Naive thymus-derived CD8-positive, alpha-beta T cell (primary cell): Measurements from ENCODE around the gene PTPA. TPM values are rescaled to one million over a fixed set of nuclear protein-coding genes. Genes with fewer than 3 reads are reported as not detected.
"Not testable (repeated sequence)": the region's sequence is repeated elsewhere in the genome, so short reads cannot be mapped to it uniquely, and the experiment has no call there.

Source experiments
- ATAC-seq, 2 donors: fragments of 150-1000 bp; cut with Tn5 transposase in 1 of 2; sonication (Bioruptor Pico), chemical (Tn5 transposase) in 1 of 2; 1 replicate in 1 of 2; 2 replicates in 1 of 2; pipeline ENCODE4 v1.10.0; 2021; ENCODE audit warnings: mild to moderate bottlenecking in 2 of 2, moderate library complexity in 2 of 2
- POLR2A ChIA-PET: fragments of 350-600 bp; sonication (Branson Sonifier 250); formaldehyde crosslinking; loops from one replicate; lab custom pipeline; 2021; ENCODE audit warnings: antibody characterized with exemption; lab: Charles Lee
- DNase-seq, 10 donors: peaks; one replicate each; pipeline versions ENCODE4 v3.0.0 to v3.0.0-alpha.2; 2020 to 2022
- H3K27ac Mint-ChIP-seq, 10 donors: one replicate each; pipeline ENCODE4 v1.8.0; 2020 to 2022; ENCODE audit warnings: mild to moderate bottlenecking in 10 of 10, mixed read lengths in 10 of 10, moderate library complexity in 4 of 10, inconsistent platforms in 1 of 10
- H3K27me3 Mint-ChIP-seq, 5 donors: one replicate each; pipeline ENCODE4 v1.8.0; 2021 to 2022; ENCODE audit warnings: mixed read lengths in 5 of 5
- H3K36me3 Mint-ChIP-seq, 3 donors: one replicate each; pipeline ENCODE4 v1.8.0; 2020 to 2022; ENCODE audit warnings: mixed read lengths in 3 of 3, mild to moderate bottlenecking in 2 of 3, inconsistent platforms in 1 of 3
- H3K4me1 Mint-ChIP-seq, 4 donors: one replicate each; pipeline ENCODE4 v1.8.0; 2021 to 2022; ENCODE audit warnings: mixed read lengths in 4 of 4
- H3K4me3 Mint-ChIP-seq, 10 donors: one replicate each; pipeline ENCODE4 v1.8.0; 2020 to 2022; ENCODE audit warnings: mild to moderate bottlenecking in 10 of 10, mixed read lengths in 10 of 10, moderate library complexity in 6 of 10, inconsistent platforms in 1 of 10
- H3K9me3 Mint-ChIP-seq, 9 donors: one replicate each; pipeline ENCODE4 v1.8.0; 2020 to 2022; ENCODE audit warnings: mixed read lengths in 9 of 9, mild to moderate bottlenecking in 3 of 9, inconsistent platforms in 1 of 9, moderate library complexity in 1 of 9
- polyA plus RNA-seq, 3 donors: library from polyadenylated mRNA; unstranded; fragments of 300-500 nt; fragmentation: Illumina TruSeq; gene quantifications; one replicate each; pipeline ENCODE4 v1.2.3, GENCODE V29; 2021
- total RNA-seq, 8 experiments: library from RNA in 2 of 8; stranded (reverse) in 2 of 8; gene quantifications; one replicate each; pipeline ENCODE4 v1.2.3 and lab custom pipeline; 2021 to 2026

PTPA gene
- total and polyA plus RNA-seq, 5 experiments from 2014 or later: 13.7 to 60.6 (median 15.5) TPM

- Mint-ChIP-seq H3K36me3 (peaks cover 0 to 2% (median 2%) of the 10 kb centered on the region in 3 donors), H3K27me3 (no peaks in the 10 kb centered on the region), H3K4me1 (peaks cover 0 to 5% (median under 1%) of the 10 kb centered on the region in 4 donors), H3K27ac (peak overlapping the region in 2 of 10 donors; percentile 15 to 57), H3K9me3 (no peaks in the 10 kb centered on the region), H3K4me3 (no peak overlapping the region)
- no peak for ATAC-seq
- no peak for DNase-seq
- POLR2A ChIA-PET: interaction anchor here (0.6 kb wide), 1 partner anchor 23 kb away, joined by 3 read pairs; the partner anchor contains the start of gene DOLPP1
Observed at GRCh38 chr9:129103595-129103965, 7.6 kb upstream of the PTPA start.

GRCh38 chr9:129104051-129104450 is 7.2 kb upstream of the PTPA start:
- ATAC-seq (no peak), DNase-seq (no peak)
- no peaks in the 10 kb centered on the region for H3K27me3 Mint-ChIP-seq
- peaks cover 0 to 10% (median 3%) of the 10 kb centered on the region in 4 donors for H3K4me1 Mint-ChIP-seq
- no peak overlapping the region for H3K4me3 Mint-ChIP-seq
- no peaks in the 10 kb centered on the region for H3K9me3 Mint-ChIP-seq
- peak overlapping the region in 1 of 10 donors; percentile 57 for H3K27ac Mint-ChIP-seq
- POLR2A ChIA-PET: interaction anchor here (0.7 to 1.5 kb wide), 2 partner anchors 9 to 22 kb away, joined by 3 read pairs; no protein-coding TSS in a partner anchor
- H3K36me3 Mint-ChIP-seq: peaks cover 0 to 2% (median 2%) of the 10 kb centered on the region in 3 donors

- POLR2A ChIA-PET: no interaction called here
- Mint-ChIP-seq H3K9me3 (no peaks in the 10 kb centered on the region), H3K4me3 (no peak overlapping the region), H3K27ac (peak overlapping the region in 1 of 10 donors; percentile 14), H3K36me3 (peaks cover 0 to 2% (median 0%) of the 10 kb centered on the region in 3 donors), H3K27me3 (no peaks in the 10 kb centered on the region), H3K4me1 (peaks cover 7 to 18% (median 11%) of the 10 kb centered on the region in 4 donors)
- ATAC-seq: no peak
- DNase-seq: no peak
Observed at GRCh38 chr9:129105857-129106694, 5.1 kb upstream of the PTPA start.

GRCh38 chr9:129107651-129108050 is 3.6 kb upstream of the PTPA start:
- peaks cover 0 to 2% (median 0%) of the 10 kb centered on the region in 3 donors for H3K36me3 Mint-ChIP-seq
- H3K4me3 Mint-ChIP-seq: peak overlapping the region in 1 of 10 donors; percentile 26

GRCh38 chr9:129108083-129108804 is 3.0 kb upstream of the PTPA start:
- no peak for ATAC-seq
- H3K4me3 Mint-ChIP-seq: peak overlapping the region in 8 of 10 donors; percentile 48 to 97 (median 74)
- peaks cover 0 to 2% (median 0%) of the 10 kb centered on the region in 3 donors for H3K36me3 Mint-ChIP-seq
- no peaks in the 10 kb centered on the region for H3K27me3 Mint-ChIP-seq
- H3K27ac Mint-ChIP-seq: peak overlapping the region in 1 of 10 donors; percentile 62
- POLR2A ChIA-PET: interaction anchor here (0.7 kb wide), 1 partner anchor 10 kb away, joined by 4 read pairs; no protein-coding TSS in a partner anchor
- DNase-seq: no peak
- H3K9me3 Mint-ChIP-seq: no peaks in the 10 kb centered on the region
- H3K4me1 Mint-ChIP-seq: peaks cover 9 to 25% (median 19%) of the 10 kb centered on the region in 4 donors

More at GRCh38 chr9:129107651-129108050, 3.6 kb upstream of the PTPA start:
- ATAC-seq (no peak), DNase-seq (no peak)
- POLR2A ChIA-PET: no interaction called here
- Mint-ChIP-seq H3K27ac (peak overlapping the region in 1 of 10 donors; percentile 12), H3K9me3 (no peaks in the 10 kb centered on the region), H3K4me1 (peaks cover 9 to 25% (median 17%) of the 10 kb centered on the region in 4 donors), H3K27me3 (no peaks in the 10 kb centered on the region)

- H3K36me3 Mint-ChIP-seq: peaks cover 0 to 2% (median 0%) of the 10 kb centered on the region in 3 donors
- POLR2A ChIA-PET: interaction anchor here (0.7 to 2.2 kb wide), 3 partner anchors 9 to 28 kb away, joined by 4 to 8 read pairs (median 5); partner anchors contain the start of gene DOLPP1
Observed at GRCh38 chr9:129108805-129109536, 2.2 kb upstream of the PTPA start.

GRCh38 chr9:129109537-129109903 is 1.7 kb upstream of the PTPA start:
- Mint-ChIP-seq H3K36me3 (peaks cover 0 to 2% (median 0%) of the 10 kb centered on the region in 3 donors), H3K9me3 (no peaks in the 10 kb centered on the region), H3K27ac (peak overlapping the region; percentile 25 to 91 (median 63)), H3K4me1 (peaks cover 11 to 32% (median 30%) of the 10 kb centered on the region in 4 donors), H3K4me3 (peak overlapping the region; percentile 68 to 97 (median 76)), H3K27me3 (no peaks in the 10 kb centered on the region)
- POLR2A ChIA-PET: interaction anchor here (1.2 to 2.2 kb wide), 3 partner anchors 12 to 42 kb away, joined by 3 to 8 read pairs (median 5); partner anchors contain the start of gene DOLPP1
- peak in 5 of 10 donors; percentile 16 to 31 (median 29) for DNase-seq
- ATAC-seq: no peak

More at GRCh38 chr9:129108805-129109536, 2.2 kb upstream of the PTPA start:
- peaks cover 9 to 28% (median 25%) of the 10 kb centered on the region in 4 donors for H3K4me1 Mint-ChIP-seq
- H3K27me3 Mint-ChIP-seq: no peaks in the 10 kb centered on the region
- no peaks in the 10 kb centered on the region for H3K9me3 Mint-ChIP-seq
- H3K4me3 Mint-ChIP-seq: peak overlapping the region; percentile 68 to 97 (median 76)
- DNase-seq (no peak), ATAC-seq (no peak)
- peak overlapping the region in 8 of 10 donors; percentile 25 to 86 (median 58) for H3K27ac Mint-ChIP-seq

- no peaks in the 10 kb centered on the region for H3K9me3 Mint-ChIP-seq
- H3K4me3 Mint-ChIP-seq: peak overlapping the region in 9 of 10 donors; percentile 63 to 97 (median 86)
- H3K27ac Mint-ChIP-seq: peak overlapping the region in 3 of 10 donors; percentile 14 to 89 (median 49)
Observed at GRCh38 chr9:129109952-129110739, 1.1 kb upstream of the PTPA start.

GRCh38 chr9:129111528-129112151 is 425 bp downstream of the PTPA start:
- peaks cover 0 to 2% (median 0%) of the 10 kb centered on the region in 3 donors for H3K36me3 Mint-ChIP-seq
- H3K9me3 Mint-ChIP-seq: no peaks in the 10 kb centered on the region
- H3K4me3 Mint-ChIP-seq: peak overlapping the region; percentile 86 to 97 (median 92)
- ATAC-seq: peak; percentile 0 to 10
- H3K4me1 Mint-ChIP-seq: peaks cover 14 to 44% (median 41%) of the 10 kb centered on the region in 4 donors
- POLR2A ChIA-PET: interaction anchor here (0.6 to 2.2 kb wide), 8 partner anchors 14 to 514 kb away, joined by 3 to 8 read pairs (median 4); partner anchors contain the start of genes DOLPP1, NTMT1 and SH3GLB2
- H3K27ac Mint-ChIP-seq: peak overlapping the region; percentile 43 to 96 (median 92)
- H3K27me3 Mint-ChIP-seq: no peaks in the 10 kb centered on the region
- peak in 3 of 10 donors; percentile 19 to 62 (median 22) for DNase-seq

More at GRCh38 chr9:129109952-129110739, 1.1 kb upstream of the PTPA start:
- H3K4me1 Mint-ChIP-seq: peaks cover 14 to 38% (median 36%) of the 10 kb centered on the region in 4 donors
- no peaks in the 10 kb centered on the region for H3K27me3 Mint-ChIP-seq
- POLR2A ChIA-PET: interaction anchor here (1.2 to 2.2 kb wide), 5 partner anchors 12 to 43 kb away, joined by 3 to 8 read pairs (median 5); partner anchors contain the start of gene DOLPP1
- DNase-seq (peak in 1 of 10 donors; percentile 12), ATAC-seq (no peak)
- H3K36me3 Mint-ChIP-seq: peaks cover 0 to 2% (median 0%) of the 10 kb centered on the region in 3 donors

- H3K36me3 Mint-ChIP-seq, ATAC-seq, DNase-seq, H3K9me3 Mint-ChIP-seq, H3K27me3 Mint-ChIP-seq: not testable (repeated sequence)
- Mint-ChIP-seq H3K27ac (peak overlapping the region in 4 of 10 donors; percentile 43 to 96 (median 94)), H3K4me1 (peaks cover 14 to 44% (median 41%) of the 10 kb centered on the region in 4 donors), H3K4me3 (peak overlapping the region; percentile 22 to 97 (median 92))
- POLR2A ChIA-PET: interaction anchor here (0.7 to 1.6 kb wide), 3 partner anchors 84 to 507 kb away, joined by 3 to 7 read pairs (median 3); partner anchors contain the start of gene SH3GLB2
Observed at GRCh38 chr9:129112526-129112925, 1.3 kb downstream of the PTPA start.
